ENCODE data around the gene ANKMY1.
A peak's percentile ranks its signal among the peaks of the same experiment; 100 is the strongest.
"Not testable (repeated sequence)": the region's sequence is repeated elsewhere in the genome, so short reads cannot be mapped to it uniquely, and the experiment has no call there.

ANKMY1 gene

DNA sequence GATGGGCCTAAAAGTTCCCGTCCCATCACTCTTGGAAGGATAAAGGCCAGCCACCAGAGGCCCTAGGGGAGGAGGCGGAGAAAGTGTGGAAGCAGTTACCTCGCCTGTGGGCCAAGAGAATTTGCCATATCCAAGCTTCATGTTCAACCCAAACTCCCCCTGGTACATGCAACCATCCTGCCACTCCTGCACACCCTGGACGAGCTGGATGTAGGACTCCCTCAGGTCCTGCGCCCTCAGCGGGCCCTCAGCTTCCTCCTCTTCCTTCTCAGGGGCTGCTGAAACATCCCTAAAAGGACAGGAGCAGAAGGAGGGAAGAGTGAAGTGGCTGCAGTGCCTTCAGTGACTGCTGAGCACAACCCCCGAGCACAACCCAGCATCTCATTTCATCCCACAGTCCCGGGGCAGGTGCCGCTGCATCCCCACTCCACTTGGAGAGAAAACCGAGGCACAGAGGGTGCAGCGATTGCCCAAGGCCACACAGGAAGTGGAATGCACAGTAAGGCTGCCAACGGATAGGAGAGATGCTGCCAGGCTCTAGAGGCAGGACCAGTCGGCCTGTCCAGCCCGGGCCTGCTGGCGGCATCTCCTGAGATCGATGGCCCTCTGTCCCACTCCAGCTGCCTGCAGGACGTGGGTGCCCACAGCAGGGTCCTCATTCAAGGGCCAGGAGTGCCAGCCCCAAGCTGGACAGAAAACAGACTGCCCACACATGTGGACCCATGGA is 2.9 kb downstream of the ANKMY1 start:
- peak; percentile 1 for DNase-seq (ENCODE audit: low spot score)

DNA sequence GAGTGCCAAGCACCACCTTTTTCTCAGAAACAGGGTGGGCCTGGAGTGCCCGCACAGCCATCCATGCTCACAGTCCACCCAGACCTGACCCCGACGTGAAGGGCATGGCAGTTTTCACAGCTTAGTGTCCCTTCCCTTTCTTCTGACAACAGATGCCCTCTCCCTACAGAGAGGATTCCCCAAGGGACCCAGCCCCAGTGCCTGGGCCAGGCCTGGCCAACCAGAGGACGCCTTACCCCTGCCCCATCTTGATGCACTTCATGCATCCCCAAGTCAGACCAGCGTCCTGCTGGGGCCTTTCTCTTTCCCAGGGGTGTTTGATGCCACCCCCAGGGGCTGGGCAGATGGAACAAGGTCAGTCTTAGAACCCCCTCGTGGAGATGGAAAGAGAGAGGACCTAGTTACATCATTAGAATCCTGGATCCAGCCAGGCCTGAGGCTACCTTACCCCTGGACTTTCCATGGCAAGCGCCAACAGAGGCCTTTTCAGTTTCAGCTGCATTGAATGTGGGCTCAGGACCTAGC is 3.8 kb downstream of the ANKMY1 start:
- DNase-seq (ENCODE audit: low spot score): no peak

DNA sequence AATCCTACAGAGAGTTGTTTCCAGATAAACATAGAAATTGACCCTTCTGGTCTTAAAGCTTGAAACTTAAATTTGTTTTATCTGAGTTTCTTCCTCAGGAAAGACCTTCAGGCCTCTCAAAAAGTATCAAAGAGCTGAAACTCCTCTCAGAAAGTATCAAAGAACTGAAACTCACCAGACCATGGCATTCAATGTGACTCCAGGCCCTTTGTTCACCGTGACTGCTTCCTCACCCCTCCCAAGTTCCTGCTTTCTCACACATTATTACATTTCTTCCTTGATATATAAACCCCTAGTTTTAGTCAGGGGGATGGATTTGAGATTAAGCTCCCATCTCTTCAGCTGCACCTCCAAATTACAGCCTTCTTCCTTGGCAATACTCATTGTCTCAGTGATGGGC is 6.0 kb downstream of the ANKMY1 start:
- DNase-seq (ENCODE audit: low spot score): no peak

DNA sequence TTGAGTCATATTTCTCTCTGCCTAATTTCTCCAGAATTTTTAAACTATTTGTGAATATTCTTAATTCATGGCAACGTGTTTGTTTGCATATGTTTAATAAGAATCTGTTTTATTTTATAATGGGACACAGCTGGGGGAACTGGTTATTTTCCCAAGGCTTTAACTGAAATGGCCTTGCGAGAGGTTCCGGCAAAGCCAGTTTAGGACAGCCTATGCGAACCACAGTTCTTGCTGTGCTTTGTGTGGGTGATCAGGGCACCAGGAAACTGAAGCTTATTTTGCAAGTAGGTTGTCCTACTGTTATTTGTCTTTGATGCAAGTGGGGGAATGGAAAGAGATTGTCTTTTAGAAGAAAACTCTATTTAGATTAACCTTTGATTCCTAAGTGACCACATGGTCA is 6.5 kb downstream of the ANKMY1 start:
- DNase-seq (ENCODE audit: low spot score): no peak

DNA sequence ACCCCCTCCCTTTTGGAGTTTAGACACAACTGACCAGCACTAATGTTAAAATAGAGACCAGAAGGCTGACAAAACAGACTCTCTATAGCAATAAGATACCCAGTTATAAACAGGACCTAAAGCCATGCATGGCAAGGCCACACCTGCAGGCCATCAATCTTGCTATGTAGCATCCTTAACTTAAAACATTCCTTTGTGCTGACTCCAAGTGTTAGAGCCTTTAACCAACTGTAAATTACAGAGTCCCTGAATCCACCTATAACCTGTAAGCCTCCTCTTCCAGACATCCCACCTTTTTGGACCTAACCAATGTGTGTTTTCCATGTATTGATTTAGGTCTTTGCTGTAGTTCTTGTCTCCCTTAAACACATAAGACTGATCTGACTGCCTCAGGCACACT is 17.9 kb downstream of the ANKMY1 start:
- no peak for DNase-seq (ENCODE audit: low spot score)

DNA sequence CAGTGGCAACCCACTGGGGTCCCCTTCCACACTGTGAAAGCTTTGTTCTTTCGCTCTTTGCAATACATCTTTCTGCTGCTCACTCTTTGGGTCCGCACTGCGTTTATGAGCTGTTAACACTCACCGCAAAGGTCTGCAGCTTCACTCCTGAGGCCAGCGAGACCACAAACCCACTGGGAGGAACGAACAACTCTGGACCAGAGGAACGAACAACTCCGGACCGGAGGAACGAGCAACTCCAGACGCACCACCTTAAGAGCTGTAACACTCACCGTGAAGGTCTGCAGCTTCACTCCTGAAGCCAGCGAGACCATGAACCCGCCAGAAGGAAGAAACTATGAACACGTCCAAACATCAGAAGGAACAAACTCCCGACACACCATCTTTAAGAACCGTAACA is 18.7 kb downstream of the ANKMY1 start:
- DNase-seq (ENCODE audit: low spot score): not testable (repeated sequence)

DNA sequence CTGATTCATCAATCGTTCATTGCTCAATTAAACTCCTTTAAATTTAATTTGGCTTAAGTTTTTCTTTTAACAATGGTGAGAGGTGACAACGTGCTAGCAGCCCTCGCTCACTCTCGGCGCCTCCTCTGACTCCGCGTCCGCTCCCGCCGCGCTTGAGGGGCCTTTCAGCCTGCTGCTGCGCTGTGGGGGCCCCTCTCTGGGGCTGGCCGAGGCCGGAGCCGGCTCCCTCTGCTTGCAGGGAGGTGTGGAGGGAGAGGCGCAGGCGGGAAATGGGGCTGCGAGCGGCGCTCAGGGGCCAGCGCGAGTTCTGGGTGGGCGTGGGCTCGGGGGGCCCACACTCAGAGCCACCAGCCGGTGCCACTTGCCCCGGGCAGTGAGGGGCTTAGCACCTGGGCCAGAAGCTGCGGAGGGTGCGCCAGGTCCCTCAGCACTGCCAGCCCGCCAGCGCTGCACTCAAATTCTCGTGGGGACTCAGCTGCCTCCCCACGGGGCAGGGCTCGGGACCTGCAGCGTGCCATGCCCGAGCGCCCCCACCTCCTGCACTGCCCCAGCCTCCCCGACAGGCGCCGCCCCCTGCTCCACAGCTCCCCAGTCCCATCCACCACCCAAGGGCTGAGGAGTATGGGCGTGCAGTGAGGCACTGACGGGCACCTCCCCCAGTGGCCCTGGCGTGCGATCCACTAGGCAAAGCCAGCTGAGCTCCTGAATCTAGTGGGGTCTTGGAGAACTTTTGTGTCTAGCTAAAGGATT is 19.6 kb downstream of the ANKMY1 start:
- DNase-seq (ENCODE audit: low spot score): no peak

DNA sequence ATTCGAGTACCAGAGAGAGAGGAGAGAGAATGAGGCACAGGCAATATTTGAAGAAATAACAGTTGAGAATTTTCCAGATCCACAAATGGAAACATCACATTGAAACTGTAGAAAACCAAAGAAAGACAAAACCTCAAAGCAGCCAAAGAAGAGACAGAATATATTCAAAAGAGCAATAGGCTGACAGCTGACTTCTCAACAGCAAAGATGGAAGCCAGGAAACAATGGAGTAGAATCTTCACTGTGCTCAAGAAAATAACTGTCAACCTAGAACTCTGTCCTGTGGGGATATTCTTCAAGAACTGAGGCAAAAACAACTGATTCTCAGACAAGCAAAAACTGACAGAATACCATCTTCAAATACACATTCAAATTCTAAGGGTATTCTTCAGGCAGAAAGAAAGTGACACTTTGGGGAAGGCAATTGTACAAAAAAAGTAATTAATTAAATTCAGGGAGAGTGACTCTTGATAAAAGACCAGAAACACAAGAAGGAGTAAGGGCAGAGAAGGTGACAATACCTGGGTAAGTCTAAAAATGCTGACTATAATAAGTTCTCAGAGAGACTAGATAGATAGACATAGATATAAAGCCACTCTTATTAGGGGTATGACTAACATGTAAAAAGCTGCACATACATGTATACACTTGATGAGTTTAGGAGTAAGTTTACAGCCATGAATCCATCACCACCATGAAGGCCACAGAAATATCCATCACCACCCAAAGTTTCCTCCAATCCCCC is 25.6 kb downstream of the ANKMY1 start:
- DNase-seq (ENCODE audit: low spot score): no peak

DNA sequence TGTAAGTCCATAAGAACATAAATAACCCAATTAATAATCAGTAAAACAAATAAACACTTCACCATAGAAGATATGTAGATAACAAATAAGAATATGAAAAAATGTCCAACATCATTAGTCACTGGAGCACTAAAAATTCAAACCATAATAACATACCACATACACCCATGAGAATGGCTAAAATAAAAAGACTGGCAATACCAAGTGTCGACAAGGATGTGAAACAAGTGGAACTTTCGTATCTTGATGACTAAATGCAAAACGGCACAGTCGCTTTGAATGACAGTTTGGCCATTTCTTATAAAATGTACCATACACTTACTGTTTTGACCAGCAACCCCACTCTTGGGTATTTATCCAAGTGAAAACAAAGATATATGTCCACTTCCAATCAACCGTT is 26.8 kb downstream of the ANKMY1 start:
- no peak for DNase-seq (ENCODE audit: low spot score)

DNA sequence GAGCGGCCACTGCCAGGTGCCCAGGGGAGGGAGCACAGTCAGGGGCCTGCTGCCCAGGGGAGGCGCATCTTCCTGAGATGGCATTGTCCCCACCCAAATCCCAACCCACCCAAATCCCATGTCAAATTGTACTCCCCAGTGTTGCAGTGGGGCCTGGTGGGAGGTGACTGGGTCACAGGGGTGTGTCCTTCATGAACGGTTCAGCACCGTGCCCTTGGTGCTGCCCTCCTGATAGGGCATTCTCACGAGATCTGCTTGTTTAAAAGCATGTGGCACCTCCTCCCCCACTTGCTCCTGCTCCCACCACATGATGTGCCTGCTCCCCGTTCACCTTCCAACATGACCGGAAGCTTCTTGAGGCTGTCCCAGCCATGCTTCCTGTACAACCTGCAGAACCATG is 27.6 kb downstream of the ANKMY1 start:
- no peak for DNase-seq (ENCODE audit: low spot score)

DNA sequence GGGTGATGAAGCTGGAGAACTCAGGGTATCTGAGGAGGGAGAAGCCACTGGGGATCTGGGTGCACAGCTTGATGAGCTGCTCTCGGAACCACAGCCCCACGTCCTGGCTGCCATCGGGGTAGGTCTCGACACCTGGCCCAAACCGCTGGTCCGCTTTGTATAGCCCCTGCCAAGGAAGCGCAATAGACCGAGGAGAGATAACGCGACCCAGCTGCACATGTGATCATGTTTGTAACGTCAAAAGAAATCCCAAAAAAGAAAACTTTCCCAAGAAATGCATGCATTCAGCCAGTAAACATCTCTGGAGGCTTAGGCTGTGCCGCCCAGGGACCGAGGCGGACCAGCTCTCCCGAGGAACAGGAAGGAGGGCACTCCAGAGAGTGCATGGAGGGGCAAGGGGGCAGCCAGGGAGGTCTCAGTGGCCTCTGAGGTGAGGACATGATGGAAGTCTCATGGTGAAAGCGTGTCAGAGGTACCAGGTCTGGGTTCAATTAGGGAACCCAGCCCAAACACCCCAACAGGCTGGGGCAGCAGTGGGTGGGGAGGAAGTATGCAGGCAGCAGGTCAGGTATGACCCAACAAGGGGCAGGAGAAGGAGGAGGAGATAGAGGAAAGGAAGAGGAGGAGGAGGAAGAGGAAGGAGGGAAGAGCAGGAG is 28.3 kb downstream of the ANKMY1 start:
- DNase-seq (ENCODE audit: low spot score): no peak

DNA sequence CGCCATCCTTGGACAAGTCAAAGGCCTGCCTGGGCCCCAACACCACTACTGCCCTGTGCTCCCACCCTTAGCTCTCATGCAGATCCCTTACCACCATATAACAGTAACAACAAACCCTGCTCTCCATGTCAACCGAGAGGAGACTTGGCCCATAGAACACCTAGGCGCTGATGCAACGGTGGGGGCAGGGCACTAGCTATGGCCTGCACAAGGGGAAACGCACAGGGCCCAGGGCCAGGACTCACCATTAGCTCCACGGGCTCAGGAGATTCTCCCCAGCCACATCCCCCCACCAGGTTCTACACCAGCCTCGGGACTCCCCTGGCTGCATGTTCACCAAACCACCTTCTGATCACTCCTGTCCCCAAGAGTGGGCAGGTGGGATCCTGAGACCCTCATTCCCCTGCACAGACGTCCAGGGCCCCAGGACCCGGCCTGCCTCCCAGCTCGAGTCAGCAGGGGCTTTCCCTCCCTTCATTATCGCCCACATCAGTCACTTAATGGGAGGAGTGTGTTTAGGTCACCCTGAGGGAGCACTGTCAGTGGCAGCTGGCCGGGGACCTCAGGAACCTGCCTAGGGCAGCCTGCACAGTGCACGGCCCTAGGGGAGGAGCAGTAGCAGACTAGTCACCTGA is 29.3 kb downstream of the ANKMY1 start:
- DNase-seq (ENCODE audit: low spot score): no peak

DNA sequence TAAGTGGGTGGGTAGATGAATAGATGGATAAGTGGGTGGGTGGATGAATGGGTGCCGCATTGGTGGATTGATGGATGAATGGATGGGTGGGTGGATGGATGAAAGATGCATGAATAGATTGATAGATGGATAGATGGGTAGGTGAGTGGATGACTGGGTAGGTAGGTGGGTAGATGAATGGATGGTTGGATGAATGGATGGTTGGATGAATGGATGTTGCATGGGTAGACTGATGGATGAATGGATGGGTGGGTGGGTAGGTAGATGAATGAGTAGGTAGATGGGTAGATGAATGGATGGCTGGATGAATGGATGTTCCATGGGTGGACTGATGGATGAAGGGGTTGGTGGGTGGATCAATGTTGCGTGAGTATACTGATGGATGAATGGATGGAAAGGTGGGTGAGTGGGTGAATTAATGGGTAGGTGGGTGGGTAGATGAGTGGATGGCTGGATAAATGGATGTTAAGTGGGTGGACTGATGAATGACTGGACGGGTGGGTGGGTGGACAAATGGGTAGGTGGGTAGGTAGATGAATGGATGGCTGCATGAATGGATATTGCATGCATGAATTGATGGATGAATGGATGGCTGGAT is 30.5 kb downstream of the ANKMY1 start:
- no peak for DNase-seq (ENCODE audit: low spot score)

DNA sequence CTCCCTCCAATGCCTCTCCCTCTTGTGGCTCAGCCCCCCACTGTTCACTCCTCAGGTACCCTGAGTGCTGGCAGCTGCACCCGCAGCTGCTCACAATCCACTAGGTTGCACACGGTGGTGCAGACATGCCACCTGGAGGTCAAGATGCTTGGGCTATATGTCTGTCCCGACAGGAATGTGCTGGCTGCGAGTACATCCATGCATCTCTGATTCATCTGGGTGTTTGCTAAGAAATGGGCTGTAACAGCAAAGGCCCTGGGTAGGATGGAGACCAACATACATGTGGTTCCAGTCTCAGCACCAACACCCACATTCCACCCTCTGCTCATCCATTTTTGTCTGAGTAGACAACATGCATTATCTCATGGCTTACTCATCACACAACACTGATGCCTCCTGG is 31.3 kb downstream of the ANKMY1 start:
- no peak for DNase-seq (ENCODE audit: low spot score)

DNA sequence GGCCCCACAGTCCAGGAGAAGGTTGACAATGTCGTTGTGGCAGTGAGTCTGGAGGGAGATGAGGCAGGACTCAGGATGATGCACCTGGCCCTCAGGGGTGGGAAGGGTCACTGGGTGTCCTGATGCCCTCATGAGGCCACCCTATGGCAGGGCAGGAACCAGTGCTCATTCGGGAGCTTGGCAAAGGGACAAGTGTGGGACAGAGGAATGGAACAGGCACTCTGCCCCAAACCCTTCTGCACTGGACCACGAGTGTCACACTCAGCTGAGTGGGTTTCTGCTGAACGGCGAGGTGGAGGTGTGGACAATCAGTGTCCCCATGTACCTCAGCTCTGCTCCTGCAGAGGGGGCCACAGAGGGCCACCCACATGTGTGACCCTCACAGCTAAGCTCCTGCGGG is 32.0 kb downstream of the ANKMY1 start:
- no peak for DNase-seq (ENCODE audit: low spot score)

DNA sequence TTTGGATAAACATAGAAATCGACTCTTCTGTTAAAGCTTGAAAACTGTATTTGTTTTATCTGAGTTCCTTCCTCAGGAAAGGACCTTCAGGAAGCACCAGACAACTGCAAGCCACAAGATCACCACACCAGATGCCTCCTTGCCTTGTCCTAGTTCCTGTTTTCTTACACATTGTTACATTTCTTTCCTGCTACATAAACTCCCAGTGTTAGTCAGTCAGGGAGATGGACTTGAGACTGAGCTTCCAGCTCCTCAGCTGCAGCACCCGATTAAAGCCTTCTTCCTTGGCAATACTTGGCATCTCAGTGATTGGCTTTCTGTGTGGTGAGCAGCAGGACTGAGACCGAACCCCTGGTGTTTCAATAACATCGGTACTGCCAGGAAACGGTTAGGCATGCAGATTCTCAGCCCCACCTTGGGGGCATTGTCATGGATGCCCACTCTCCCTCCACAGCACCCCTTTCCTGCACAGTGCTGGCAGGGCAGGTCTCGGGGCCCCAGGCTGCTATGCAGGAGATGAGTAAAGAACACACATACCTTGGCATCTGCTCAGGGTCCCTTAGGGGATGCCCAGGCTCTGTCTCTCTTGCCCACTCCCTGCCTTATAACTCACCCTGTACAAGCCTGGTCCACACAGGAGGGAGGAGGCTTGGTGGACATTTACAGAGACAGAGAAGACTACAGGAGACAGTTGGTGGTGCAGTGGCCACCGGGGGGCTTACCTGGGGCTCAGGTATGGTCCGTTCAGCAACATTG is 32.6 kb downstream of the ANKMY1 start:
- no peak for DNase-seq (ENCODE audit: low spot score)

DNA sequence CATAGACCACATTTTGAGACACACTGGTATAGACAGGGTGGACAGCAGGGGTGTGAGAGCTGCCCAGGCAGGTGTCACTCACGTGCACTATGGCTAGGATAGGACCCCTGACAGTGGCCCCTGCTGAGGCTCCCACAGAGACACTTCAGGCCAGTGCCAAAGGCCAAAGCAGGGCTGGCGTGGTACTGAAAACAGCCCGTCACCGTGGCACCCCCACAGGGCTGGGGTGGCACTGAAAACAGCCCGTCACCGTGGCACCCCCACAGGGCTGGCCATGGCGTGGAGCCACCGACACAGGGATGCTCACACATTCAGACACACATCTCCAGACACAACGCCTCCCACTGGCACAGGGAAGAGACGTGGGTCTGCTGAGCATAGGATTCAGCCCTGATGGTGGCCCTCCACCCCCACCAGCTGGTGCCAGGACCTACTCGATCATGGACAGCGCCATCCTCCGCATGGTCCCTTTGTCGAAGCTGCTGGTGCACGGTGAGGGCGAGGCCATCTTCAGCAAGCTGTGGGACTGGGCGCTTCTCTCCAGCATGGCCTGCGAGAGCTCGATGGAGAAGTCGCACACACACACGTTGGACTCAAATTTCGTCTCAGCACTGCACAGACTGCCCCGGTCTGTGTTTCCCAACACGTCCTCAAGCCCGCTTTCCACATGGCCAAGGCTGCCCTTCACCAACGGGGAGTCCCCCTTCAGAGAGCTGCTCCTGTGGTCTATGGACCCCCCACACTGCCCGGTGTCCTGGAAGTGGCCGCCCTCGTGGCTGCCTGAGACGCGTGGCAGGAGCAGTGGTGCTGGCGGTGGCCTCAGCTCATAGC is 34.1 kb downstream of the ANKMY1 start:
- DNase-seq (ENCODE audit: low spot score): no peak

DNA sequence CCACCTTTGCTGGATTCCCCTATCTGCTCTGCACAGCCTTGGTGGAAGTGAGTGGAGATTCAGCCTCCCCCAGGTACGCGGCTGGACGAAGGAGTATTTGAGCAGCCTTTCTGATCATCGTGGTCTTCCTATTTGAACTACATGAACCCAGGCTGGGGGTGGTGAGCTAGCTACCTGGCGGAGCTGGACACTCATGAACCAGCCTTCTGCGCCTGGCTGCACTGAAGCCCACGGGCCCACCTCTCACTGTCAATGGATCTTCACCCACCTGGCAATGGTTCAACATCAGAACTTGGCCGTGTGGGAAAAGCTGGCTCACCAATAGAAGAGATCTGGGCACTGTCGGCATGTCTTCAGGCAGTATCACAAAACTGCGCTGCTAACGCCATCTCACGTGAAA is 35.4 kb downstream of the ANKMY1 start:
- DNase-seq (ENCODE audit: low spot score): no peak

DNA sequence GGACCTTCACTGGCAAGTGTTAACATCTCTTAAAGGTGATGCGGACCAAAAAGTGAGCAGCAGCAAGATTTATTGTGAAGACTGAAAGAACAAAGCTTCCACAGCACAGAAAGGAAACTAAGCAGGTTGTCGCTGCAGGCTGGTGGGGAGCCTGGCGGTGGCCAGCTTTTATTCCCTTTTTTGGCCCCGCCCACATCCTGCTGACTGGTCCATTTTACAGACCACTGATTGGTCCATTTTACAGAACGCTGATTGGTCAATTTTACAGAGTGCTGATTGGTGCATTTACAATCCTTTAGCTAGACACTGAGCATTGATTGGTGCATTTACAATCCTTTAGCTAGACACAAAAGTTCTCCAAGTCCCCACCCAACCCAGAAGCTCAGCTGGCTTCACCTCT is 35.9 kb downstream of the ANKMY1 start:
- DNase-seq (ENCODE audit: low spot score): not testable (repeated sequence)

DNA sequence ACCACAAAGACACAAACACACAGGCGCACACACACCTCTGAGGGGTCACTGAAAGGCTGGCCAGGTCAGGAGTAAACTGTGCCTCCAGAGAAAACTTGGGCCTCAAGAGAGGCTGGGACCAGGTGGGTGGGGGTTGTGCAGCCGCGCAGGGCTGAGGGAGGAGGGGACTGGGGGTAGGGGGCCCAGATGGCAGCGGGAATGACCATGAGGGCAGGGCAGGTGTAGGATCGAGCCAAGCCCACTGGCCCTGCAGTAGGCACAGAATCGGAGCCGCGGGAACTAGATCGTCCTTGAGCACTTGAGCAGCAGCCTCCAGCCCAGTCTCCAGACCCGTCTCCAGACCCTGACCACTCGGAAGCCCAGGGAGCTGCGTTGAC is 36.8 kb downstream of the ANKMY1 start:
- DNase-seq (ENCODE audit: low spot score): no peak

All from Ammon's horn (tissue), 1 donor.